HG03442 (cell line): Measurements from ENCODE around the gene GALNT11.
"Not testable (repeated sequence)": the region's sequence is repeated elsewhere in the genome, so short reads cannot be mapped to it uniquely, and the experiment has no call there.

Experiments used
- ATAC-seq: cut with Tn5 transposase; IDR thresholded peaks from one replicate; pipeline ENCODE4 v1.9.1; 2021; ENCODE audit warnings: mild to moderate bottlenecking, moderate library complexity; ENCODE audit not compliant: unreplicated experiment

The GALNT11 gene

GRCh38 chr7:152025077-152025936 lies at the start of gene GALNT11:
Gene GALNT11 (plus strand): TSS chr7:152025674. CDS start chr7:152094228, 68,554 bp downstream.
- peak; percentile 93 for ATAC-seq

GRCh38 chr7:151978616-151979015 lies 46.9 kb upstream of the GALNT11 start:
- ATAC-seq = no peak

GRCh38 chr7:151981223-151981622 lies 44.3 kb upstream of the GALNT11 start:
- ATAC-seq = no peak

GRCh38 chr7:151982806-151983205 lies 42.7 kb upstream of the GALNT11 start:
- ATAC-seq = no peak

GRCh38 chr7:151984612-151985011 lies 40.9 kb upstream of the GALNT11 start:
- ATAC-seq = no peak

GRCh38 chr7:151987748-151988529 lies 37.5 kb upstream of the GALNT11 start:
- ATAC-seq = no peak

GRCh38 chr7:151992375-151992774 lies 33.1 kb upstream of the GALNT11 start:
- ATAC-seq = peak; percentile 76

GRCh38 chr7:151993977-151994676 lies 31.3 kb upstream of the GALNT11 start:
- no peak for ATAC-seq

- no peak for ATAC-seq
Observed at GRCh38 chr7:151999424-152000090, 25.9 kb upstream of the GALNT11 start.

GRCh38 chr7:152000191-152000590 lies 25.3 kb upstream of the GALNT11 start:
- ATAC-seq = no peak

GRCh38 chr7:152006336-152006735 lies 19.1 kb upstream of the GALNT11 start:
- ATAC-seq = no peak

GRCh38 chr7:152011860-152012259 lies 13.6 kb upstream of the GALNT11 start:
- ATAC-seq = no peak

GRCh38 chr7:152013230-152013629 lies 12.2 kb upstream of the GALNT11 start:
- no peak for ATAC-seq

GRCh38 chr7:152013974-152014373 lies 11.5 kb upstream of the GALNT11 start:
- no peak for ATAC-seq

GRCh38 chr7:152014722-152015121 lies 10.8 kb upstream of the GALNT11 start:
- no peak for ATAC-seq

- ATAC-seq = no peak
Observed at GRCh38 chr7:152015600-152015999, 9.9 kb upstream of the GALNT11 start.

- no peak for ATAC-seq
Observed at GRCh38 chr7:152016947-152017346, 8.5 kb upstream of the GALNT11 start.

- not testable (repeated sequence) for ATAC-seq
Observed at GRCh38 chr7:152017683-152018082, 7.8 kb upstream of the GALNT11 start.

GRCh38 chr7:152021740-152022139 lies 3.7 kb upstream of the GALNT11 start:
- ATAC-seq = not testable (repeated sequence)

- ATAC-seq = no peak
Observed at GRCh38 chr7:152025937-152026890, 740 bp downstream of the GALNT11 start.
